Activated CD8-positive, alpha-beta memory T cell treated with anti-CD3 and anti-CD28 coated beads, Interleukin-2, amount 10 ng/mL, durations not matched to agents 7 days and 5 days (primary cell): ENCODE data around the gene MYF5. TPM values are rescaled to one million over a fixed set of nuclear protein-coding genes. Genes with fewer than 3 reads are reported as not detected.

ENCODE experiments used
- ATAC-seq: fragments of 150-1000 bp; cut with Tn5 transposase; one replicate; pipeline ENCODE4 v1.10.0; 2021; ENCODE audit warnings: moderate library complexity
- CTCF ChIA-PET: fragments of 350-600 bp; sonication (Branson Sonifier 250); formaldehyde crosslinking; loops from one replicate; lab custom pipeline; 2021; ENCODE audit warnings: antibody characterized with exemption; lab: Charles Lee
- DNase-seq: peaks from one replicate; pipeline ENCODE4 v3.0.0-alpha.2; 2020
- H3K27ac Mint-ChIP-seq: one replicate; pipeline ENCODE4 v1.8.0; 2021; ENCODE audit warnings: mild to moderate bottlenecking, mixed read lengths
- H3K27me3 Mint-ChIP-seq: one replicate; pipeline ENCODE4 v1.8.0; 2021; ENCODE audit warnings: mixed read lengths
- H3K36me3 Mint-ChIP-seq: one replicate; pipeline ENCODE4 v1.8.0; 2021; ENCODE audit warnings: mild to moderate bottlenecking, mixed read lengths
- H3K4me1 Mint-ChIP-seq: one replicate; pipeline ENCODE4 v1.8.0; 2021; ENCODE audit warnings: mixed read lengths
- H3K4me3 Mint-ChIP-seq: one replicate; pipeline ENCODE4 v1.8.0; 2021; ENCODE audit warnings: mild to moderate bottlenecking, moderate library complexity, mixed read lengths
- H3K9me3 Mint-ChIP-seq: one replicate; pipeline ENCODE4 v1.8.0; 2022; ENCODE audit warnings: low read depth, mixed read lengths
- total RNA-seq, 2 experiments: library from RNA; stranded (reverse); gene quantifications; one replicate each; pipeline ENCODE4 v1.2.3, GENCODE V29; 2021

The MYF5 gene
- total RNA-seq, 2 experiments from 2014 or later = not detected

- no peaks in the 10 kb centered on the region for H3K9me3 Mint-ChIP-seq
- no peak overlapping the region for H3K27ac Mint-ChIP-seq
- H3K36me3 Mint-ChIP-seq = no peaks in the 10 kb centered on the region
- ATAC-seq = no peak
- no peak overlapping the region for H3K4me3 Mint-ChIP-seq
- H3K4me1 Mint-ChIP-seq = no peaks in the 10 kb centered on the region
- H3K27me3 Mint-ChIP-seq = no peaks in the 10 kb centered on the region
- no peak for DNase-seq
- CTCF ChIA-PET = no interaction called here
Observed at GRCh38 chr12:80756875-80757274, 40.2 kb downstream of the MYF5 start.

- no peak for DNase-seq
- CTCF ChIA-PET = no interaction called here
- ATAC-seq = no peak
- H3K36me3 Mint-ChIP-seq = no peaks in the 10 kb centered on the region
- H3K27me3 Mint-ChIP-seq = no peaks in the 10 kb centered on the region
- H3K27ac Mint-ChIP-seq = no peak overlapping the region
- H3K9me3 Mint-ChIP-seq = no peaks in the 10 kb centered on the region
- H3K4me1 Mint-ChIP-seq = no peaks in the 10 kb centered on the region
- H3K4me3 Mint-ChIP-seq = no peak overlapping the region
Observed at GRCh38 chr12:80761838-80762237, 45.1 kb downstream of the MYF5 start.

GRCh38 chr12:80763874-80764273 lies 47.2 kb downstream of the MYF5 start:
- ATAC-seq = no peak

GRCh38 chr12:80766210-80766609 lies 49.5 kb downstream of the MYF5 start:
- no peaks in the 10 kb centered on the region for H3K4me1 Mint-ChIP-seq
- CTCF ChIA-PET = no interaction called here
- ATAC-seq (no peak), DNase-seq (no peak)
- H3K27me3 Mint-ChIP-seq = no peaks in the 10 kb centered on the region
- H3K36me3 Mint-ChIP-seq = no peaks in the 10 kb centered on the region
- H3K27ac Mint-ChIP-seq = no peak overlapping the region
- H3K9me3 Mint-ChIP-seq = no peaks in the 10 kb centered on the region
- no peak overlapping the region for H3K4me3 Mint-ChIP-seq

More at GRCh38 chr12:80763874-80764273, 47.2 kb downstream of the MYF5 start:
- Mint-ChIP-seq H3K9me3 (no peaks in the 10 kb centered on the region), H3K4me1 (no peaks in the 10 kb centered on the region), H3K4me3 (no peak overlapping the region), H3K36me3 (no peaks in the 10 kb centered on the region), H3K27ac (no peak overlapping the region), H3K27me3 (no peaks in the 10 kb centered on the region)
- DNase-seq = no peak
- CTCF ChIA-PET = interaction anchor here (1.0 kb wide), 1 partner anchor 77 kb away, joined by 3 read pairs; no protein-coding TSS in a partner anchor

GRCh38 chr12:80766897-80767296 lies 50.2 kb downstream of the MYF5 start:
- H3K36me3 Mint-ChIP-seq = no peaks in the 10 kb centered on the region
- no peak for ATAC-seq
- no peak overlapping the region for H3K4me3 Mint-ChIP-seq
- H3K27ac Mint-ChIP-seq = no peak overlapping the region
- H3K27me3 Mint-ChIP-seq = no peaks in the 10 kb centered on the region
- DNase-seq = no peak
- CTCF ChIA-PET = no interaction called here
- H3K4me1 Mint-ChIP-seq = no peaks in the 10 kb centered on the region
- no peaks in the 10 kb centered on the region for H3K9me3 Mint-ChIP-seq

Other genes with a start within 250 kb of the MYF5 start
- not detected for gene MYF6, start 9.3 kb upstream of the MYF5 start, total RNA-seq
- gene LIN7A, start 221.0 kb downstream of the MYF5 start, total RNA-seq = under 1 TPM in 1 of 2 experiments, not detected in 1; 0.63 TPM